AG04450 (cell line): ENCODE measurements around the gene NDC80. TPM values are rescaled to one million over a fixed set of nuclear protein-coding genes. Genes with fewer than 3 reads are reported as not detected.
A peak's percentile ranks its signal among the peaks of the same experiment; 100 is the strongest.

Experiments used
- CTCF ChIA-PET: fragments of 300-600, 350-600 bp; formaldehyde crosslinking; extraction: SDS; loops from one replicate; lab custom pipeline; 2022; ENCODE audit warnings: antibody characterized with exemption, inconsistent platforms; lab: Charles Lee
- POLR2A ChIA-PET: fragments of 350-600 bp; formaldehyde crosslinking; extraction: SDS; loops from one replicate; lab custom pipeline; 2021; ENCODE audit warnings: antibody characterized with exemption, inconsistent platforms; lab: Yijun Ruan, JAX
- DNase-seq: peaks from one replicate; pipeline ENCODE4 v3.0.0-alpha.2; 2011; ENCODE audit warnings: low read depth, low spot score
- H3K27ac ChIP-seq: one replicate; pipeline ENCODE4 v1.5.1; 2012; ENCODE audit warnings: low read depth, low read length, control low read depth
- H3K27me3 ChIP-seq: one replicate; pipeline ENCODE4 v1.6.0; 2012; ENCODE audit warnings: low read length; ENCODE audit not compliant: control insufficient read depth, insufficient read depth
- H3K4me3 ChIP-seq: 2 replicates; pipeline ENCODE4 v1.5.1; 2011; ENCODE audit warnings: mild to moderate bottlenecking, low read depth, low read length, control low read depth
- H3K9me3 ChIP-seq: 2 replicates; pipeline ENCODE4 v1.5.1; 2012; ENCODE audit warnings: low read length; ENCODE audit not compliant: control insufficient read depth, insufficient read depth
- CTCF ChIP-seq: IDR thresholded peaks from 2 replicates; pipeline ENCODE4 v1.5.1; 2011; ENCODE audit warnings: low read depth, low read length, control low read depth, inconsistent platforms
- polyA plus RNA-seq: library from polyadenylated mRNA; depleted of rRNA; stranded (reverse); fragments of >200 nt; gene quantifications from 2 replicates; pipeline ENCODE4 v1.2.3, GENCODE V29; 2011

The NDC80 gene
- polyA plus RNA-seq, 1 experiment = 10.2 TPM

GRCh38 chr18:2642771-2643170 is 71.4 kb downstream of the NDC80 start:
- Histone ChIP-seq H3K27me3 (no peaks in the 10 kb centered on the region), H3K4me3 (no peak overlapping the region), H3K9me3 (no peaks in the 10 kb centered on the region), H3K27ac (no peak overlapping the region)
- ChIA-PET CTCF (no interaction called here), POLR2A (no interaction called here)
- no peak for DNase-seq
- no peak for TF ChIP-seq CTCF

GRCh38 chr18:2644535-2644934 is 73.2 kb downstream of the NDC80 start:
- CTCF ChIA-PET = no interaction called here
- Histone ChIP-seq H3K4me3 (no peak overlapping the region), H3K9me3 (no peaks in the 10 kb centered on the region), H3K27me3 (no peaks in the 10 kb centered on the region), H3K27ac (no peak overlapping the region)
- DNase-seq = no peak
- no peak for TF ChIP-seq CTCF
- POLR2A ChIA-PET = no interaction called here

- no peak for TF ChIP-seq CTCF
- Histone ChIP-seq H3K27me3 (no peaks in the 10 kb centered on the region), H3K4me3 (no peak overlapping the region), H3K27ac (no peak overlapping the region), H3K9me3 (peaks cover 10% of the 10 kb centered on the region; the same call in 1 of the 2 replicates)
- ChIA-PET POLR2A (interaction anchor here (0.7 kb wide), 1 partner anchor 81 kb away, joined by 6 read pairs; the partner anchor contains the start of genes METTL4 and NDC80), CTCF (no interaction called here)
- DNase-seq = no peak
These were observed 80.6 kb downstream of the NDC80 start for GRCh38 chr18:2651981-2652380.

GRCh38 chr18:2653467-2653866 is 82.1 kb downstream of the NDC80 start:
- TF ChIP-seq CTCF = no peak
- Histone ChIP-seq H3K27me3 (no peaks in the 10 kb centered on the region), H3K4me3 (no peak overlapping the region), H3K27ac (no peak overlapping the region), H3K9me3 (peaks cover 10% of the 10 kb centered on the region; the same call in 1 of the 2 replicates)
- ChIA-PET POLR2A (interaction anchor here (0.6 to 0.9 kb wide), 3 partner anchors 13 to 597 kb away, joined by 3 to 7 read pairs (median 3); no protein-coding TSS in a partner anchor), CTCF (no interaction called here)
- no peak for DNase-seq

- Histone ChIP-seq H3K27me3 (no peaks in the 10 kb centered on the region), H3K27ac (peak overlapping the region; percentile 92), H3K9me3 (peaks cover 10% of the 10 kb centered on the region; the same call in 1 of the 2 replicates), H3K4me3 (peak overlapping the region; percentile 86)
- no peak for DNase-seq
- POLR2A ChIA-PET = interaction anchor here (0.6 to 0.9 kb wide), 2 partner anchors 16 to 17 kb away, joined by 3 read pairs; no protein-coding TSS in a partner anchor
- CTCF ChIA-PET = no interaction called here
- no peak for TF ChIP-seq CTCF
These were observed 83.0 kb downstream of the NDC80 start for GRCh38 chr18:2654169-2654927.
